Endothelial cell of umbilical vein (primary cell): Measurements from ENCODE around the gene ZNF556. TPM values are rescaled to one million over a fixed set of nuclear protein-coding genes. Genes with fewer than 3 reads are reported as not detected.

Source experiments
- BruUV-seq: library from RNA; stranded (reverse); fragments of 400-500 nt; replicated peaks from 2 replicates; lab custom pipeline; 2021; lab: Mats Ljungman, UMichigan
- CTCF ChIA-PET: fragments of 300-600, 350-600 bp; sonication (Branson Sonifier 250); formaldehyde crosslinking; loops from one replicate; lab custom pipeline; 2021; ENCODE audit warnings: antibody characterized with exemption, inconsistent platforms; lab: Charles Lee
- POLR2A ChIA-PET: fragments of 300-600, 350-600 bp; sonication (Branson Sonifier 250); formaldehyde crosslinking; loops from one replicate; lab custom pipeline; 2021; ENCODE audit warnings: antibody characterized with exemption, inconsistent platforms; lab: Charles Lee
- DNase-seq: peaks from one replicate; pipeline ENCODE4 v3.0.0-alpha.2; 2011; ENCODE audit warnings: low read depth, low spot score
- FAIRE-seq: peaks from 2 replicates; lab custom pipeline; 2011; peaks lifted over from hg19 to GRCh38; lab: Jason Lieb, UNC
- H2AFZ ChIP-seq: 2 replicates; pipeline ENCODE4 v1.6.0; 2012; ENCODE audit warnings: low read depth, low read length, control low read depth, inconsistent platforms
- H3K27ac ChIP-seq: 2 replicates; pipeline ENCODE4 v1.5.1; 2011; ENCODE audit warnings: low read depth, mild to moderate bottlenecking, control low read depth, low read length, moderate library complexity; ENCODE audit not compliant: insufficient read depth
- H3K27me3 ChIP-seq, 2 experiments: 2 replicates each; pipeline versions ENCODE4 v1.6.0 to v1.6.1; 2011; ENCODE audit warnings: low read length in 2 of 2, mixed read lengths in 1 of 2; ENCODE audit not compliant: control insufficient read depth in 2 of 2, insufficient read depth in 2 of 2
- H3K36me3 ChIP-seq, 2 experiments: 2 replicates in 1 of 2; 3 replicates in 1 of 2; pipeline ENCODE4 v1.5.1; 2011; ENCODE audit warnings: low read length in 2 of 2, mild to moderate bottlenecking in 1 of 2, moderate library complexity in 1 of 2; ENCODE audit not compliant: control insufficient read depth in 2 of 2, insufficient read depth in 2 of 2; ENCODE audit errors: extremely low read depth in 1 of 2
- H3K4me1 ChIP-seq: 3 replicates; pipeline ENCODE4 v1.5.1; 2011; ENCODE audit warnings: mild to moderate bottlenecking, low read length; ENCODE audit not compliant: control insufficient read depth, insufficient read depth; ENCODE audit errors: extremely low read depth
- H3K4me2 ChIP-seq: 2 replicates; pipeline ENCODE4 v1.6.1; 2011; ENCODE audit warnings: low read length, control low read depth, mixed read lengths; ENCODE audit not compliant: insufficient read depth
- H3K4me3 ChIP-seq, 3 experiments: fragments of 200-600 bp in 1 of 3; sonication (generic), shearing (Covaris generic) in 1 of 3; replicated peaks in 1 of 3; 2 replicates each; pipeline ENCODE4 v1.5.1; 2011 to 2016; ENCODE audit warnings: control low read depth in 3 of 3, low read length in 3 of 3, mild to moderate bottlenecking in 2 of 3, inconsistent platforms in 1 of 3, low read depth in 1 of 3, moderate library complexity in 1 of 3; ENCODE audit not compliant: insufficient read depth in 1 of 3
- H3K79me2 ChIP-seq: 2 replicates; pipeline ENCODE4 v1.6.0; 2012; ENCODE audit warnings: low read length, inconsistent platforms; ENCODE audit not compliant: control insufficient read depth, insufficient read depth
- H3K9ac ChIP-seq: replicated peaks from 2 replicates; pipeline ENCODE3; 2011; ENCODE audit warnings: low read length, control low read depth; ENCODE audit not compliant: insufficient read depth; ENCODE audit errors: extremely low read depth
- H3K9me1 ChIP-seq: replicated peaks from 3 replicates; pipeline ENCODE4 v1.6.0; 2011; ENCODE audit warnings: mild to moderate bottlenecking, low read length; ENCODE audit not compliant: control insufficient read depth, insufficient read depth; ENCODE audit errors: extremely low read depth
- H3K9me3 ChIP-seq: replicated peaks from 2 replicates; pipeline ENCODE4 v1.5.1; 2012; ENCODE audit warnings: low read length, inconsistent platforms; ENCODE audit not compliant: control insufficient read depth, insufficient read depth
- H4K20me1 ChIP-seq: replicated peaks from 2 replicates; pipeline ENCODE3; 2011; ENCODE audit warnings: mild to moderate bottlenecking, low read length; ENCODE audit not compliant: control insufficient read depth, insufficient read depth; ENCODE audit errors: extremely low read depth
- CTCF ChIP-seq, 2 donors: IDR thresholded peaks; 1 replicate in 1 of 2; 2 replicates in 1 of 2; pipeline ENCODE4 v1.5.1; 2011; ENCODE audit warnings: low read length in 2 of 2, mild to moderate bottlenecking in 2 of 2, moderate library complexity in 2 of 2, control low read depth in 1 of 2, inconsistent platforms in 1 of 2, low read depth in 1 of 2; ENCODE audit not compliant: insufficient read depth in 1 of 2; ENCODE audit errors: extremely low read depth in 1 of 2
- EZH2 ChIP-seq: IDR thresholded peaks from 2 replicates; pipeline ENCODE4 v1.6.1; 2012; ENCODE audit warnings: borderline replicate concordance, low read depth, mild to moderate bottlenecking, moderate library complexity, low read length, inconsistent platforms; ENCODE audit not compliant: severe bottlenecking
- FOS ChIP-seq: IDR thresholded peaks from 2 replicates; pipeline ENCODE4 v1.6.1; 2011; ENCODE audit warnings: mild to moderate bottlenecking, low read length, moderate library complexity, borderline replicate concordance; ENCODE audit not compliant: insufficient read depth
- GATA2 ChIP-seq: IDR thresholded peaks from 2 replicates; pipeline ENCODE4 v1.7.0; 2011; ENCODE audit warnings: low read depth, mild to moderate bottlenecking, moderate library complexity, mixed read lengths, low read length; ENCODE audit not compliant: insufficient read length, insufficient read depth
- JUN ChIP-seq: IDR thresholded peaks from 2 replicates; pipeline ENCODE4 v1.6.1; 2011; ENCODE audit warnings: borderline replicate concordance, low read depth; ENCODE audit not compliant: insufficient read length, insufficient read depth
- MAX ChIP-seq: IDR thresholded peaks from 2 replicates; pipeline ENCODE4 v1.6.1; 2011; ENCODE audit not compliant: insufficient read depth, insufficient read length
- MYC ChIP-seq: IDR thresholded peaks from one replicate; pipeline ENCODE4 v1.6.1; 2011; ENCODE audit warnings: mild to moderate bottlenecking, low read depth, low read length
- POLR2A ChIP-seq: IDR thresholded peaks from 2 replicates; pipeline ENCODE4 v1.6.1; 2012; ENCODE audit warnings: low read depth, mild to moderate bottlenecking, control low read depth, low read length
- POLR2AphosphoS5 ChIP-seq: IDR thresholded peaks from 2 replicates; pipeline ENCODE4 v1.6.1; 2012; ENCODE audit warnings: low read depth, mild to moderate bottlenecking, control low read depth, low read length, moderate library complexity; ENCODE audit not compliant: insufficient read depth
- dilution Hi-C: fragments of 300-500 bp; cut with MboI; formaldehyde crosslinking; loops from one replicate; pipeline ENCODE4 v1.15.0; 2019; ENCODE audit warnings: low sequenced_read_pairs; ENCODE audit not compliant: extremely low pct_ligation_motif_present
- intact Hi-C: fragments of 100-400 bp; cut with micrococcal nuclease; formaldehyde crosslinking; loops from one replicate; pipeline ENCODE4 v1.10.0; 2022
- polyA plus RNA-seq, 4 experiments: library from polyadenylated mRNA; depleted of rRNA in 3 of 4; stranded (reverse) in 3 of 4; unstranded in 1 of 4; fragments of >200 nt; gene quantifications; 2 replicates each; pipeline versions ENCODE4 v1.2.1 to v1.2.3, GENCODE V29; 2011 to 2012; ENCODE audit warnings: missing spikeins in 1 of 4
- total RNA-seq: library from RNA; stranded (reverse); gene quantifications from 2 replicates; pipeline ENCODE4 v1.2.3, GENCODE V29; 2021

ZNF556 gene
- total and polyA plus RNA-seq, 2 donors (not counting 3 experiments of a cell fraction or from before 2014, with no cell fraction given) = 0.01 TPM; not detected in 1

GRCh38 chr19:2926341-2927031 lies 59.4 kb downstream of the ZNF556 start:
- no peak for FAIRE-seq
- TF ChIP-seq POLR2A (no peak), POLR2AphosphoS5 (no peak), MAX (no peak), CTCF (IDR thresholded peaks at IDR 0.05; ENCODE audit: extremely low read depth in 1 of 2, insufficient read depth in 1 of 2, low read depth in 1 of 2, low read length in 2 of 2) (no peak), FOS (no peak), MYC (no peak), JUN (no peak), GATA2 (no peak), EZH2 (no peak)
- no peak overlapping the region for H3K4me2 ChIP-seq
- H3K9me3 ChIP-seq = peaks cover 2% of the 10 kb centered on the region
- no peaks in the 10 kb centered on the region for H3K4me1 ChIP-seq
- H3K79me2 ChIP-seq = no peaks in the 10 kb centered on the region
- POLR2A ChIA-PET = no interaction called here
- H2AFZ ChIP-seq = no peak overlapping the region
- peaks cover 0 to 4% of the 10 kb centered on the region in 2 experiments for H3K36me3 ChIP-seq
- dilution Hi-C loops = no loop called here
- DNase-seq = no peak
- intact Hi-C loops = no loop called here
- CTCF ChIA-PET = no interaction called here
- no peaks in the 10 kb centered on the region for H3K9me1 ChIP-seq
- H4K20me1 ChIP-seq = no peaks in the 10 kb centered on the region
- H3K4me3 ChIP-seq = no peak overlapping the region
- no peak overlapping the region for H3K9ac ChIP-seq
- H3K27me3 ChIP-seq = no peaks in the 10 kb centered on the region
- no TSS peak for BruUV-seq
- no peak overlapping the region for H3K27ac ChIP-seq
